Stimulated activated CD8-positive, alpha-beta memory T cell treated with anti-CD3 and anti-CD28 coated beads, Interleukin-2, amount 100 ng/mL, for 48 hours (primary cell): ENCODE results near the gene ZFYVE28.
"Not testable (repeated sequence)": the region's sequence is repeated elsewhere in the genome, so short reads cannot be mapped to it uniquely, and the experiment has no call there.

Source experiments
- DNase-seq, 2 donors: peaks; one replicate each; pipeline ENCODE4 v3.0.0-alpha.2; 2020; ENCODE audit warnings: low read depth in 2 of 2

The ZFYVE28 gene

DNA sequence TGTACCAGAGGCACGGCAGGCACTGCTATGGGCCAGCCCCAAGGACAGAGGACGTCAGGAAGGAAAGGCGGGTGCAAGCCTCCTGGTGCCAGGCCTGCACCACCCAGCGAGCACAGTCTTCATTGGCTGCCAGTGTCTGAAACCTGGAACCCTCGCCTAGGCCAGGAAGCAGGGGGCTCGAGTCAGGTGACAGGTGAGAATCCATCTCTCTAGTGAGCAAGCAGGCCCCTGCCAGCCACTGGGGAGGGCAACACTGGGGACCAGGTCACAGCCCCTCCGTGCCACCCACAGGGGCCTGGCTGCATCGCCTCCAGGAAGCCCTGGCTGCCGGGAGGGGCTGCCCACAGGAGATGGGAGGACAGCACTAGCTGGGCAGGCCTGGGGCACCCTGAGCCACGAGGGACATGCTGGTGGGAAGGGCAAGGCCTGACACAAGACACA, 169.6 kb downstream of the ZFYVE28 start:
- DNase-seq = no peak

- no peak for DNase-seq
Observed at GRCh38 chr4:2248044-2248780, 170.2 kb downstream of the ZFYVE28 start.

DNA sequence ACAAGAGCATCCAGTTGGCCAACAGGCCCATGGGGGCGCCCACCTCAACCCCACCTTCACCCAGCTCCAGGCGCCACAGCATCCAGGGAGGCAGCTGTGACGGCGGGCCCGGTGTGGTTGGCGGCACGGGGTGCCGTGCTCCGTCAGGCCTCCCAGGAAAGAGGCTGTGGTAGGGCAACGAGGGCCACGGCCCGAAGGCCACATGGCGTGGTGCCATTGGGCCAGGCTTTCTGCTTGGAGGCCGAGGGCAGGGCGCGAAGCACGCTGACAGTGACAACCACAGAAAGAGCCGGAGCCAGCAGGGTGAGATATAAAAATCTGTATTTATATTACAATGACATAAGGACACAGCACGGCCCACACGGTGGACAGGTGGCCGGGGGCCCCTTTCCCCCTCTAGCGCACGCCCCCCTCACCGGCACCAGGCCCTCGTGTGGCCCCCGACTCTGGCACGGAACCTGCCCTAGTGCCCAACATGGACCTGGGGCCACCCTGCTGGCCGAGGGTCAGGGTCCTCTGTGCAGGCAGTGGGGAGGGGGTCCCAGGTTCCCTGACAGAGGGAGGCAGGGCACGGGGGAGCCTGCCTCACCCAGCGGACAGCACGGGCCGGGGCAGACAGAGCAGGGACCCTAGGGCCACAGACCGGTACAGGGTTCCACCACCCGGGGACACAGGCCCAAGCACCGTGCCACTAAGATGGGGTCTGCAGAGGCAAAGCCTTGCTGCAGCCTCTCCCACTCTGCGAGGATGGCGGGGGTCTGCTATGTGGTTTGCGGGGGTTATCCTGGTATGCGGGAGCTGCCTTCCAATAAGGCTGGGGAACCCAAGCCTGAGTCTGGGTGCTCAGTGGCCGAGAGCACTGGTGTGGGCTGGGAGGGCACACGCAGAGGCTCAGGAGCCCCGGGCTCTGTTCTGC, 171.1 kb downstream of the ZFYVE28 start:
- no peak for DNase-seq

DNA sequence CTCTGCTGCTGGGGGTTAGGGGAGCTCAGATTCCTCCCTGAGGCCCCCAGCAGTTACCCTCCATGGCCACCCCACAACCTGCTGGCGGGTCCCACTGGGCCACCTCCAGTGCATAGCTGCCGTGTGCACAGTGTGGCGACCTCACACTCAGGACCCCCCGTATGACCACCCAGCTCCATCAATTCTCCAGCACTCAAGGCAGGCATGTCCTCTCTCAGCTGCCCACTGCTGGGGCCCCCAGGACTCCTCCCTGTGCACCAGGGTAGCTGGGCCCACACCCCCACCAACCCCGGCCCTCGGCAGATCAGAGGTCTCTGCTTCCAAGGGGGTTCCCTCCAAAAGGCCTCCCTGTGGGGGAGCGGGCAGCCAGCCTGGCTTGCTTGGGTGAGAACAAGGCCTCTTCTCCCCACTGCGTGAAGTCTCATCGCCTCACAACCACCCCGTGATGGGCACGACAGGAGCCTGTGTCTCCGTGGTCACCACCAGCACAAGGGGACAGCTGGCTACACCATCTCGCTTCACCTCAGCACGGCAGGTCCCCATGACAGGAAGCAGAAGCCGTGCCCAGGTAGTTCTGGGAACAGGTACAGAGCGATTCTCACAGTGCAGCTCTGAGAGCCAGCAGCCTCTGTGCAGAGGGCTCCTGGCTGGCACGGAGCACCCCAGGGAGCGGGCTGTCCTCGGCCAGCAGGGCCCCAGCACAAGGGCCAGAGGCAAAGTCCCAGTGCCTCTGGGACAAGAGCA, 171.9 kb downstream of the ZFYVE28 start:
- DNase-seq = no peak

GRCh38 chr4:2245787-2246275, 172.6 kb downstream of the ZFYVE28 start:
- DNase-seq = no peak

DNA sequence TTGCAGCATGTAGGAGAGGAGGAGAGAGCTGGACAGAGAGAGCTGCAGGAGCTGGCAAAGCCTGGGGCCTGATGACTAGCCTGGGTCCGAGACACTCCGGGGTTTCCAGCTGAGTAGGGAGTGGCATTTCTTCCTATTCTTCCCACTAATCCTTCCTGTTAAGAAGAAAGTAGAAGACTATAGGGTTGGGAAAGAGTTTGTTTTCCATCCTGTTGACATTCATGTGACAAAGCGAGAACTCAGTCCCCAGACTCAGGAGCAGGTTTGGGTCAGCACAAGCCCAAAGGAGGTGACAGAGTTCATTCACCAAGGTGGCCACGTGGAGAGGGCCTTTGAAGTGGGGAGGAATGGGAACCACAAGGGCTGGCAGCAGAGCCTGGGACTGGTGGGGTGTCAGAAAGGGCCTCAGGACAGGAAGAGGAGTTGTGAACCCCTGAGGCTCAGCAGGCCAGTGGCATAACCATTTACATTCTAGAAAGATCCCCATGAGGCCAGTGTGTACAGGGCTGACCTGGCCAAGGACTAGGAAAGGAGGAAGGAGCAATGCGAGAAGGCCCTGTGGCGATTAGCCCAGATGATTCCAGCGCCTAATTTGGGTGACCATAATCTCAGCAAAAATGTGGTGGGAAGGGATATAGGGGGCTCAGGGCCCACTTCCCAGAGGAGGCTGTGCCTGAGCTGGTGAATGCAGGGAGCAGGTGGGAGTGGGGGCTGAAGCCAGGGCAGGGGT, 173.2 kb downstream of the ZFYVE28 start:
- no peak for DNase-seq

DNA sequence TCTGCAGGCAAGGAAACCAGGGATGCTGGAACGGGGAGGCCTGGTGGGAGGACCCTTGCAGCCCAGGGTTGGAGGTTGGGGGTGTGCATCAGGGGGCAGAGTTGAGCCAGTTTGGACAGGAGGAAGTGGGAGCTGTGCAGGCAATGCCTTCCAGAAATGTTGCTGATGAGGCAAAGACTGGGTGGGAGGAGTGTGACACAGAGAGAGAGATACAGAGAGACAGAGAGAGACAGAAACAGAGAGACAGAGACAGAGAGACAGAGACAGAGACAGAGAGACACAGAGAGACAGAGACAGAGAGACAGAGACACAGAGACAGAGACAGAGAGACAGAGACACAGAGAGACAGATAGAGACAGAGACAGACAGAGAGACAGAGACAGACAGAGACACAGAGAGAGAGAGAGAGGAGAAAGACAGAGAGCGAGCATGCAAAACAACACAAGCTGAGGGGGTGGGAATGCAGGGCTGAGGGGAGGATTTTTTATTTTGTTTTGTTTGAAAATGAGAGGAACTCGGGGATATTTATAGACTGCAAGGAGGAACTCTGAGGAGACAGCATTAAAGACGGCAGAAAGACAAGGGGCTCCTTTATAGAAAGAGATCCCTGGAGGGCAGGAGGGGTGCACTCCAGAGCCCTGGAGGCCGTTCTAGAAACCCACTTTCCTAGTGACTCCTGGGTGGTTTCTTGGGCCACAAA, 174.6 kb downstream of the ZFYVE28 start:
- no peak for DNase-seq

GRCh38 chr4:2241410-2242353, 176.8 kb downstream of the ZFYVE28 start, which contains the start of the genes HAUS3 and POLN:
TSS of gene HAUS3 (minus strand) at chr4:2242121. CDS start at chr4:2240946, 1,175 bp downstream.
TSS of gene POLN (minus strand) at chr4:2242121. CDS start at chr4:2229231, 12,890 bp downstream.
- DNase-seq = peak; percentile 98 to 99

DNA sequence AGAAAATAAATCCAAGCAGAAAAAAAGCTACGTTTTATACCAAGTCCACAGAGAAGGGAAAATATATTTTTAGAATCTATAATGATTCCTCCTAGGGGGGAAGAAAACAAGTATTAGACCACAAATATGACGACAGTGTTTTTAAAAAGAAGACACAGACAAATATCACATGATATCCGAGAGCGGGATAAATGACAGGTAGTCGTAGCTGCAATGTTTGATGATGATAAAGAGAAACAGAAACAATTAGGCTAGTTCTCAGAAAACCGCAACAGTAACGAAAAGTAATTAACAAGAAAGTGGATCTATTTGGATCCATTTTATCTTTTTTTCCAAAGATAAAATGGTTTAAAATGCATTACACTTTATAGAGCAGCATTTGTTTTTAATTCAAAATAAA, 177.4 kb downstream of the ZFYVE28 start:
- no peak for DNase-seq

DNA sequence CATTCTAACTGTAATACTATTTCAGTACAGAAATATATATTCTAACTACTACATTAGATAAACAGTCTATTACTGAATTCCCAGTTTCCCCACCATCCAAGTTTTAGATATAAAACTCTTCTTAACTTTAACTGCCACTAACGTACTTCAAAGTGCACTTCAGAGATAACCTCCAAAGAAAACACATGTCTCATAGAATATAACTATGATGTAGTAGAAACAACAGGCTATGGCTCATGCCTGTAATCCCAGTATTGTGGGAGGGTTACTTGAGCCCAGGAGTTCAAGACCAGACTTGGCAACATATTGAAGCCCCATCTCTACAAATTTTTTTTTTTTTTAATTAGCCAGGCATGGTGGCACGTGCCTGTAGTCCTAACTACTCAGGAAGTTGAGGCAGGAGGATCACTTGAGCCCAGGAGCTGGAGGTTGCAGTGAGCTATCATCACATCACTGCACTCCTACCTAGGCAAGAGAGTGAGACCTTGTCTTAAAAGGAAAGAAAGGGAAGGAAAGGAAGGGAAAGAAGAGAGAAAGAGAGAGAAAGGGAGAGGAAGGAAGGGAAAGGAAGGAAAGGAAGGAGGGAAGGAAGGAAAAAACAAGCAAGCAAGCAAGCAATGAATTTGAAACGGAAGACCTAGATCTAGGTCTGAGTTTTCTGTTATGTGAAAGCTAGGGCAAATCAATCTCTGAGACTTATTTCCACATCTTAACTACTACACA, 181.3 kb downstream of the ZFYVE28 start:
- DNase-seq = no peak

- DNase-seq = no peak
Observed at GRCh38 chr4:2231082-2231481, 187.4 kb downstream of the ZFYVE28 start.

GRCh38 chr4:2226261-2226660, 192.2 kb downstream of the ZFYVE28 start:
- DNase-seq = no peak

- no peak for DNase-seq
Observed at GRCh38 chr4:2222838-2223237, 195.6 kb downstream of the ZFYVE28 start.

GRCh38 chr4:2221378-2221777, 197.1 kb downstream of the ZFYVE28 start:
- not testable (repeated sequence) for DNase-seq

DNA sequence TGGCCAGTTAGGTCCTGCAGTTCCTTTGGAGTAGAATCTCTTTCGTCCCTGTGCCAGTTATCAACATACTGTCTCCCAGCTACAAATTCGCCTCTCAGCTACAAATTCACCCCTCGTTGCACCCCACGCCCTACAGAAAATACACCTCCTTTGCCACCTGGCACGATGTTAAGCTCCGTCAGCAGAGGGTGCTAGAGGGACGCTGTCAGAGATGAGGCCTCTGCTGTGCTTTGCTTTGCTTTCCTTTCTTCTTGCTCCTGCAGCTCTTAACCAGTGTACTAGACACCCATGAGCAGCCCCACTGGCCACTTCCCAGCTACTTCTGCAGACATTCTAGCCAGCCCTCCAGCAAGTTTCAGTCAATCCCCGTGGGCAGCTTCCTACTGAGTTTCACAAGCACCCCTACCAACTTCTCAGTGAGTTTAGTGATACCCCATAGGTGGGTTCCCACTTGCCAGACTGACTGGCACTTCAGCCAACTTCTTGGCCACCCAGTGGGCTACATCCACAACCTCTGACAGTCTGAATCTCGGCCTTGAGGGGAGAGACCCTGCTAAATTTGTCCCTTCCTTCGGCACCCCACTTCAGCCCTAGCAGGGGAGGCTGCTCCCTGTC, 198.3 kb downstream of the ZFYVE28 start:
- DNase-seq = peak; percentile 58 to 71
